NT2/D1 (cell line): Measurements from ENCODE around the gene CLTC.

ENCODE experiments used
- YY1 ChIP-seq: IDR thresholded peaks from 2 replicates; pipeline ENCODE4 v1.6.1; 2011; ENCODE audit not compliant: insufficient read length, insufficient read depth
- ZNF274 ChIP-seq: IDR thresholded peaks from 2 replicates; pipeline ENCODE4 v1.6.1; 2011; ENCODE audit warnings: mild to moderate bottlenecking, low read depth, low read length

GRCh38 chr17:59699786-59700185 lies 80.1 kb downstream of the CLTC start:
- TF ChIP-seq ZNF274 = no peak
- no peak for TF ChIP-seq YY1
